HL-60 (cell line): ENCODE measurements around the gene DMXL1.

Experiments used
- CTCF ChIP-seq: IDR thresholded peaks from one replicate; pipeline ENCODE4 v1.5.1; 2011; ENCODE audit warnings: low read length, control low read depth, inconsistent platforms; ENCODE audit not compliant: insufficient read depth
- GABPA ChIP-seq: IDR thresholded peaks from 2 replicates; pipeline ENCODE4 v1.6.1; 2012; ENCODE audit warnings: low read depth
- POLR2AphosphoS5 ChIP-seq: IDR thresholded peaks from 2 replicates; pipeline ENCODE4 v1.6.1; 2012; ENCODE audit warnings: low read depth
- REST ChIP-seq: IDR thresholded peaks from 2 replicates; pipeline ENCODE4 v1.6.1; 2012; ENCODE audit warnings: low read depth; ENCODE audit not compliant: insufficient replicate concordance
- SPI1 ChIP-seq: IDR thresholded peaks from 2 replicates; pipeline ENCODE4 v1.6.1; 2012; ENCODE audit warnings: low read depth, mild to moderate bottlenecking, borderline replicate concordance

GRCh38 chr5:119274030-119274766, 203.3 kb downstream of the DMXL1 start:
- TF ChIP-seq CTCF = no peak
- TF ChIP-seq POLR2AphosphoS5 = no peak
- no peak for TF ChIP-seq GABPA
- no peak for TF ChIP-seq REST
- no peak for TF ChIP-seq SPI1
